GM18502 (cell line): ENCODE measurements around the gene PRTG.

Experiments used
- ATAC-seq: cut with Tn5 transposase; IDR thresholded peaks from one replicate; pipeline ENCODE4 v1.9.1; 2021; ENCODE audit warnings: mild to moderate bottlenecking; ENCODE audit not compliant: unreplicated experiment, poor library complexity

The PRTG gene

DNA sequence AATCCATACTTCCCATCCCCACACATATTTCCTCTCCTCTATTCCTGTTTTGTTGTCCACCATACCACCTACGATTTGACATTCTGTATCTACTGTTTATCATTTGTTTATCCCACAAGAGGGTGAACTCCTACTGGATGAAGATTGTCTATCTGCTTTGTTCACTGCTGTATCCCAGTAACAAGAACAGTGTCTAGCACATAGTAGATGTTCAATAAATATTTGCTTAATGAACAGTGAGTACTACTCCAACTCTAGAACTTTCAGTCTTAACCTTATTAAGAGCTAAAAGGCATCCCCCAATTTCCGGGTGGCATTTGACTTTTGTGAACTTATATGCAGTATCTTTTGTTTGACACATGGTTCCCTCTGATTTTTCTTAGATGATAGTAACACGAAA lies 156.1 kb downstream of the PRTG start:
- ATAC-seq: no peak

DNA sequence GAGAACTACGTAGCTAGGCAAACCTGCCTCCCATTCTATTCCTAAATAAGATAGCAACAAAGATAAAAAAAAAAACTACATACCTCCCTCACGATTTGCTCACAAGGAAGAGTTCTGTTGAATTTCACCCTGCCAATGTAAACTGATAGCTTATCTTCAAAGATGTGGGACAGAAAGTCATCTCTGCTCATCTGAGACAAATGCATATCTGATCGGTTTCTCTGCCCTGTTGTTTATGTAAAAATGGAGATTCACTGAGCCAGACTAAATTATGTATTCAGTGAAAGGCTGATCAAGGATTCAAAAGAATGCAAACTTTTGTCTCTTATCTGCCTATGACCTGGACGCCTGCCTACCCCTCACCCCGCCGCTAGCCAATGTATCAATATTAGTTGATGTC lies 166.0 kb downstream of the PRTG start:
- no peak for ATAC-seq

DNA sequence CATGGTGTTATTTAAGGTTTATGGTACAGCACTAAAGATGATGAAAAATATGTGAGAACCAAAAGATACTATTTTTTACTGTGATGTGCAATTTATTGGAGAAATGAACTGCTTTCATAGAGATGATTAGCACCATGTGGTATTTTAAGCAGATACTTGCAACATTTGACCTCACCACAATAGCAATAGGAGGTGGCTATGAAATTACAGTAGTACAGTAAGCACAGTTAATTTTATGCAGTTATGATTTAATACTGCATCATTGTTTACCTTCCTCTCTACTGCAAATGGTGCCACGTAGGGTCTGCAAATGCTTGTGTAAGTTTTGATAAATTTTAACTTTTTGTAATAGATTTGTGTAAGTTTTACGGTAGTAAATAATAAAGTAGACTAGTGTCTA lies 168.9 kb downstream of the PRTG start:
- no peak for ATAC-seq

DNA sequence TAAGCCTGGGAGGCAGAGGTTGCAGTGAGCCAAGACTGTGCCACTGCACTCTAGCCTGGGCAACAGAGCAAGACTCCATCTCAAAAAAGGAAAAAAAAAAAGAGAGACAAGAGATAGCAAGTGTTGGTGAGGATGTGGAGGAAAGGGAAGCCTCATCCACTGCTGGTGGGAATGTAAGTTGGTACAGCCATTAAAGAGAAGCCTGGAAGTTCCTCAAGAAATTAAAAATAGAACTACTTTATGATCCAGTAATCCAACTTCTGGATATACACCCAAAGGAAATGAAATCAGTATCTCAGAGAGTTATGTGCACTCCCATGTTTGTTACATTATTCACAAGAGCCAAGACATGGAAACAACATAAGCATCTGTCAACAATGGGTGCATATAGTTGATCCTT lies 169.7 kb downstream of the PRTG start:
- ATAC-seq: no peak

DNA sequence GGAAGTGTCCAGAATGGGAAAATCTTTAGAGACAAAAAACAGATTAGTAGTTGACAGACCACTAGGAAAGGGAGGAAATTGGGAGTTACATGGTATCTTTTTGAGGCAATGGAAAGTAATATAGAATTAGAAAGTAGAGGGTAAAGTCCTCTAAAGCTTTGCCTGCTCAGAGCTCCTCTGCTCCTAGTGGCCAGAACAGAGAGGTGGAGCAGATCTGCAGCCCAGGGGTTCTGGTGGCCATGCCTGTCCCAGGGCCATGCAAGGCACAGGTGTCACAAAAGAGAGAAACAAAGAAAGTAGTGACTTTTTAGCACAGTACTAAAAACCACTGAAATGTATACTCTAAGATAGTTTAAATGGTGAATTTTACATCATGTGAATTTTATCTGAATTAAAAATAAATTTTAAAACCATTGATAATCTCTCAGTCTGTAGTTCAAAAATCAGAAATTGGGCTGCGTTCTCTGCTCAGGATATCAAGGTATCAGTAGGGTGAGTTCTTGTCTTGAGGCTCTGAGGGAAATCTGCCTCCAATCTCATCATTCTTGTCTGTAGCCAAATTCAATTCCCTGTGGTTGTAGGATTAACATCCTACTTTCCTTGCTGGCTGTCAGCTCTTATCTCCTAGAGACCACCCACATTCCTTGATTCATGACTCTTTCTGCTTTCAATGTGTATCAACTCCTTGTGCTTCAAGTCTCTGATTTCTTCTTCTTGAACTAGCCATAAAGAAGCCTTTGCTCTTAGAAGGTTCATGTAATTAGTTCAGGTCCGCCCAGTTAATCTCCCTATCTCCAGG lies 178.4 kb downstream of the PRTG start:
- no peak for ATAC-seq

DNA sequence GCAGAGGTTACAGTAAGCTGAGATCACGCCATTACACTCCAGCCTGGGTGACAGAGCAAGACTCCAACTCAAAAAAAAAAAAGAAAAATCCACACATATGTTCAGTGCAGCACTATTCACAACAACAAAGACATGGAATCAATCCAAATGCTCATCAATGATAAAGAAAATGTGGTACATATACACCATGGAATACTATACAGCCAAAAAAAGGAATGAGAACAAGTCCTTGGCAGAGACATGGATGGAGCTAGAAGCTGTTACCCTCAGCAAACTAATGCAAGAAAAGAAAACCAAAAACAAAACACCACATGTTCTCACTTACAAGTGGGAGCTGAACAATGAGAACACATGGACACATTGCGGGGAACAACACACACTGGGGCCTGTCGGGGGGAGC lies 180.4 kb downstream of the PRTG start:
- ATAC-seq: no peak
